IPS-18c (cell line): ENCODE data around the gene DRP2.
"Not testable (repeated sequence)": the region's sequence is repeated elsewhere in the genome, so short reads cannot be mapped to it uniquely, and the experiment has no call there.

Experiments
- H3K4me3 ChIP-seq: 2 replicates; pipeline ENCODE4 v1.7.0; 2013; ENCODE audit warnings: low read depth, mild to moderate bottlenecking, low read length, moderate library complexity; ENCODE audit not compliant: insufficient read depth
- H3K9me3 ChIP-seq: one replicate; pipeline ENCODE4 v1.6.1; 2013; ENCODE audit warnings: mild to moderate bottlenecking, low read length, moderate library complexity; ENCODE audit not compliant: control insufficient read depth, insufficient read depth

The DRP2 gene

GRCh38 chrX:101219116-101219863, at the start of gene DRP2:
DRP2 (plus strand) TSS chrX:101219786; CDS start chrX:101231648, 11,862 bp downstream.
- Histone ChIP-seq H3K9me3 (peaks cover 2% of the 10 kb centered on the region), H3K4me3 (no peak within 1 kb of the TSS)

DNA sequence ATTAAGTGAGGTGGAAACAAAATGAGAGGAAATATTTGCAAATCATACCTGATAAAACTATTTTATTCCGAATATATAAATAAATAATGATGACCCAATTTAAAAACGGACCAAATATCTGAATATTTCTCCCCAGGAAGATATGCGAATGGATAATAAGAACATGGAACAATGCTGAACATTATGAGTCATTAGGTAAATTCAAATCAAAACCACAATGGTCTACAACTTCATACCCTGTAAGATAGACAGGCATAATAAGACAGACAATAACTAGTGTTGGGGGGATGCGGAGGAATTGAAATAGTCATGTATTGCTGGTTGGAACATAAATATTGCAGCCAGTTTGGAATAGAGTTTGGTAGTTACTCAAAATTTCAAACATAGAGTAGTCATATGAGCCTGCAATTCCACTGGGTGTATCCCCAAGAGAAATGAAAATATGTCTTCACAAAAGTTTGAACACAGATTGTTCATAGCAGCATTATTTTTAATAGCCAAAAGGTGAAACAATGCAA, 47.6 kb upstream of the DRP2 start:
- no peak overlapping the region for H3K4me3 ChIP-seq

GRCh38 chrX:101176439-101176838, 43.1 kb upstream of the DRP2 start:
- no peaks in the 10 kb centered on the region for H3K9me3 ChIP-seq

More for the DNA sequence above, 47.6 kb upstream of the DRP2 start:
- H3K9me3 ChIP-seq = no peaks in the 10 kb centered on the region

GRCh38 chrX:101184876-101185275, 34.7 kb upstream of the DRP2 start:
- not testable (repeated sequence) for H3K9me3 ChIP-seq

More at GRCh38 chrX:101176439-101176838, 43.1 kb upstream of the DRP2 start:
- no peak overlapping the region for H3K4me3 ChIP-seq

DNA sequence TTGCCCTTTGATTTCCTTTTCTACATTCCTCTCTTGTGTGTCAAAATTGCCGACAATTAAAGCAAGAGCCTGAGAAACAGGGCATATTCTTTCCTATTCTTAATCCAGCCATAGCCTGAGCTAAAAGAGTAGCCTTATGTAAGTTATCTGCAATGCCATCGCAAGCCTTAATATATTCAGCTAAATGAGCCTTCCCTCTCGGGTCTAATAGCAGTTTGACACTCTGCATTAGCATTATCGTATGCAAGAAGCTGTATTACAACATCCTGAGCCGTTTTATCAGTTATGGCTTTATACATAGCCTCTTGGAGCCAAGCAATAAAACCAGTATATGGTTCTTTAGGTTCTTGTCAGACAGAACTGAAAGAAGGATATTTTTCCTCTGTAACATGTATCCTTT, 31.6 kb upstream of the DRP2 start:
- not testable (repeated sequence) for H3K4me3 ChIP-seq, H3K9me3 ChIP-seq

More at GRCh38 chrX:101184876-101185275, 34.7 kb upstream of the DRP2 start:
- not testable (repeated sequence) for H3K4me3 ChIP-seq

DNA sequence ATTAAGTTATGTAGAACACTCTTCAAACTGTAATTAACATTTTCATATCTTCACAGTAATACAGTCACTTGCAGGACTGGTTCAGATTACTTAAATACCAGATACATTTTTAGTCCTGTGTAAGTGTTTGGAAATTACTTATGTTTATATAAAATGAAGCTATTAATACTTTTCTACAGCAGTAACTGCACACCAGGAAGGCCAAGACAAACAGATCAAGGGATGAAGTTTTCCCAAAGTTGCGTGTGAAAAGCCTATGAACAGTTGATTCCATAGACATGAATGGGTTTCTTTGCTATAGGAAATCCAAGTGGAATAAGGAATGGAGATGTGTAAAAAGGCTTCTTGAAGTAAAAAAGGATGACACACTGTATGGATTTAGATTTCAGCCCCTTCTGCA, 28.9 kb upstream of the DRP2 start:
- Histone ChIP-seq H3K9me3 (peaks cover 4% of the 10 kb centered on the region), H3K4me3 (no peak overlapping the region)

GRCh38 chrX:101191217-101191750, 28.3 kb upstream of the DRP2 start:
- peaks cover 4% of the 10 kb centered on the region for H3K9me3 ChIP-seq

DNA sequence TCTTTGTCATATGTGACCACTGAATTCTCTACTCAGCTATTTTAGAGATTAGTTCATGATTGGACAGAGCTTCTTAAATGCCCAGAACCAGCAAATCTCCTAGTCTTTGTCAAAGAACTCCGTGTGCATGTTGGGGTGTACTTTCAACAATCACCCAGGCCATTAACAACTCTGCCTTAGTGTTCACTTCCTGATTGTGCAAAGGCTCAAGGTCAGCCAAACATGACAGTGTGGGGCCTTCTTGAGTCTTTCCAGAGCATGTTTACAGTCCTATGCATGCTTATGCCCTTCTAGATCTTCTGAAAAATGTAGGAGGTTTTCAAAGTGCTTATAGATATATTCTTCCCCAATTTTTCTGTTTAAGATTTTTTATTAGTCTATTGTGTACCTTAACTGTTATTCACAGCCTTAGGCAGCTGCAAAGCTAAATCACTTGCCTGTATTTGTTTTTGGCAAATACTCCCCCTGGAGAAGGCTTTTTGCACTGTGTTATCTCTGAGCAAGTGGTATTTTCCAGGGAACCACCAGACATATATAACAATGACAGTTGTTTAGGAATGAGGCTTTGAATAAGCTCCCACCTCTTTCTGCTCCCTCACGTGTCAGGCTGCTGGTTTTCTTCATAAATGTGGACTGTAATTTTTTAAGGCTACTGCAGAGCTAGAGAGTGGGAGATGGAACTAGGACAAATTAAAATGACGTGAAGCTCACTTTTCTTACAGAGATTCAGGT, 24.0 kb upstream of the DRP2 start:
- Histone ChIP-seq H3K9me3 (no peaks in the 10 kb centered on the region), H3K4me3 (no peak overlapping the region)

More at GRCh38 chrX:101191217-101191750, 28.3 kb upstream of the DRP2 start:
- peak overlapping the region; percentile 29; the same call in 1 of the 2 replicates for H3K4me3 ChIP-seq

DNA sequence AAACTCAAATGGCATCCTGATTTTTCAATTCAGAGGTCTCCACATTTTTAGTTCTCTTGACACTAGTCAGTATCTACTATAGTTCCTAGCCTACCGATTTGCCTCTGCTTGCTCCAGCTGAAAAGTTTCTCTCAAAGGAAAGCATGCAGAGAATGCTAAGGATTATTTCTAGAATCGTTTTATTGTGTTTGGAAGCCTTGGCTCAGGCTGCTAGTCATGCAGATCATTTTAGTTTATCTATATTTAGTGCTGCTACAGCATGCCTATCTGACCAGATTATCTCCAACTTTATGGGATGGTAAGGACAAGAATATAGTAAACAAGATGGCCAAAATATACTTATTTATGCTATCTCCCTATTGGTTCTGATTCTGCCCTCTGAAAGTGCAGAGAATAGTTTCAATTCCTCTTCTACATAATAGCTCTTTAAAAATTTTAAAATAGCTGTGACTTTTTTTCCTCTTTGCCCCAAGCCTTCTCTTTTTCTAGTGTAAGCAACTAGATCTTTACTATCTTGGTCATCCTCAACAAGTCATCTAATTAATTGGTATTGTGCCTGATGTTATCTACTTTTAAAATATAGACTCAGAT, 15.7 kb upstream of the DRP2 start:
- H3K9me3 ChIP-seq = peaks cover 7% of the 10 kb centered on the region
- no peak overlapping the region for H3K4me3 ChIP-seq

- Histone ChIP-seq H3K4me3 (no peak overlapping the region), H3K9me3 (peaks cover 7% of the 10 kb centered on the region)
Measured at GRCh38 chrX:101206471-101206870, 13.1 kb upstream of the DRP2 start.

DNA sequence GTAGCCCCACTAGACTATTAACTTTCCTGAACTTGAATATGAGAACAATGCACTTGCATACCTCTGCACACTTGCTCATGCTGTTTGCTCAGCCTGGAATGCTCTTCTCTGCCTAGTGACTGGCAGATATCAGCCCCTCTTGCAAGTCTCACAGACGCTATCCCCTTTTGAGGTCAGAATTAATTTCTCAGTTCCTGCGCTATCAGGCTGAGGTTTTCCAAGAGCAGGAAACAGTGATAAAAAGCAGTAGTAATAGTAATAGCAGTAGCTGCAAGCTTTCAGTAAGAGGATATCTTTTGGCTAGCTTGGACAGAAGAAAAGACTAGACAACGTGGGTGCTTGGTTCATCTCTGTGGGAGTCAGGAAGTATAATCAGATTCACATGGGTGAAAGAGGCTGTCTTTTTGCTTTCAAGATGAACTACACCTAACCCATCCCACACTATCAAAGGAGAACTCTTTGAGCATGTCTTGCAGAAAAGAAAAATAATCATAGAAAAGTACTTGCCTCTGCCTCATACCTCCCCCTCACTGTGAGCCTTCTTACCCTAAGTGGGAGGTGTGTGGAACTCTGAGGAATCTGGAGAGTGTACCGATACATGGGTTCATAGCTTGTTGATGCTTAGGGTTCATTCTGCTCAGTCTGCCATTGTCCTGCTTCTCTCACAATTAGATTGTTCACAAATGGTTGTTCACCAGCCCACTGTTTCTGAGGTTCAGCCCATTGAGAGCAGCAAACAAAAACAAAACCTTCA, 11.3 kb upstream of the DRP2 start:
- H3K9me3 ChIP-seq = peaks cover 7% of the 10 kb centered on the region

DNA sequence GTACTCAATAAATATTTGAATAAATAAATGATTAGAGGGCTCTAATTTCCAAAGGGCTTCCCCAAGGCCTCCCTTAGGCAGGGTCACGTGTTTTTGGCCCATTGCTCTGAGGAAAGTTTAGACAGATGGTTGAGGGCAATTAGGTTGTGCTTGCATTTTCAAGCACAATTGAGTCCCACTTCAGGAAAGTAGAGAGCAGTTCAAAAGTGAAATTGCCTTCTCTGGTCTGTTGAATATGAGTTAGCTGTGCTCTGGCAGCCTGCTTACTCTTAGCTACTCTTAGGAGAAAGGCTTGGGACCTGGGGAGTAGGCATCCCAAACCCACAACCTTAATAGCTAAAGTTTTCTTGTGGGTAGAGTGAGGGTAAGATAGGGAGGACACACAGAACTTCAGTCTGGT, 9.0 kb upstream of the DRP2 start:
- Histone ChIP-seq H3K9me3 (peaks cover 5% of the 10 kb centered on the region), H3K4me3 (no peak overlapping the region)

More for the DNA sequence above, 11.3 kb upstream of the DRP2 start:
- H3K4me3 ChIP-seq = no peak overlapping the region

DNA sequence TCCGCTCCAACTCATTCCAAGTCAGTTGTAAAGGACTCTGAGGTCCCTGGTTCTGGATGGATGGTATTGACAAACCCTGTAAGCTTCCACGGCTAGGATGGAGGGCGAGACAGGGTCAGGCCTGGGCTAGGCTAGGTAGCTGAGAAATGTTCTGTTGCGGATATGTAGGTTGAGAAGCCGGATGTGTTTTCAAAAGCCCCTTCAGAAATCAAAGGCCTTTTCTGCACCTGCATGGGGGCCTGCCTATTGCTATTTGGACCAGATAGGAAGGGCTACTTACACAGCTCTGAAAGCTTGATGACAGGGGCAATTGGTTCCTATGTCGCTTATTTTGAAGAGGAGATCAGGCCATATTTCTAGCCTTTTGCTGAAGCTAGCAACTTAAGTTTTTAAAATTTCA, 1.9 kb upstream of the DRP2 start:
- H3K9me3 ChIP-seq = peaks cover 2% of the 10 kb centered on the region
- H3K4me3 ChIP-seq = no peak overlapping the region

DNA sequence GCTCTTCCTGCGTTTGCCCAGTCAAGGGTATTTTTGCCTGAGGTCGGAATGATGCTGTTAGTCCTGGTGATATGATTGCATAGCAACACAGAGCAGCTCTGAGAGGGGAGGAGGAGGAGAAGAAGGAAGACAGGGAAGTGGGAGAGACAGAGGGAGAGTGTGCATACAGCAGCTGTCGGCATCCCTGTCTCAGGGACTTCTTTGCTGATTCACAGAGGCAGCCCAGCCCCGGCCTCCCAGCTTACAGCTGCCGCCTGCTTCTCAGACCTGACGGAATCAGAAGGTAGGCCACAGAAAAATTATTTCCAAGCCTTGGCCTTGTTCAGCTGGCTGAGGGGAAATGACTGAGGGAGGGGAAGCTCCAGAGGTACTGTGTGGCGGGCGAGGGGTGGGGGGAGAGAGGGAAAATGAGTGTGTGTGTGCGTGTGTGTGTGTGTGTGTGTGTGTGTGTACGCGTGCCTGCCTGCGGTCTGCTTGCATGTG, 319 bp downstream of the DRP2 start:
- Histone ChIP-seq H3K9me3 (peaks cover 2% of the 10 kb centered on the region), H3K4me3 (no peak overlapping the region)

DNA sequence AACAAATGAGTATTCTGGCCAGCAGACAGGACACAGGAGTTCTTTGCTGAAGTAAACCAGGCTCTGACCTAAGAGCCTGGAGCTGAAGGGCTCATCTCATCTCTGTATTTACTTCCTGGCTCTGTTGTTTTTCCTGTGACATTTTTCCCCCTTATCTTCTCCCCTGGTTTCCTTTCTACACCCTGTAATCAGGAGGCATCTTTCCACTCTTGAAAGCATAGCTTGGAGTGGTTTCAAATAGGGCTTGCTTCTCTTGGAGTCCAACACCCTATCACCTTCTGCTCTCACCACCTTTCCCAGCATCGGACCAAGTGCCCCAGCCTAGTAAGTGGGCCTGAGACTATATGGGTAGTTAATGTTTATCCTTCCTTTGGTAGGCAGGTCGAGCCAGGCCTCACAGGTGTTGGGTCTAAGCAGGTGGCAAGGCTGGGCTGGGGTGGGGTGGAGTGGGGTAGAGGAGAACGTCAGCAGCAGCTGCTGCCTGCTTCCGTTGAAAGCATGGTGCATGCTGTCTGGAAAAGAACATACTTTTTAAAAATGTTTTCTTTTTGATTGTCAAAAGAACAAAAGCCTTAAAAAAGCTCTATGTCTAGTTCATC, 1.2 kb downstream of the DRP2 start:
- H3K9me3 ChIP-seq = peaks cover 2% of the 10 kb centered on the region

DNA sequence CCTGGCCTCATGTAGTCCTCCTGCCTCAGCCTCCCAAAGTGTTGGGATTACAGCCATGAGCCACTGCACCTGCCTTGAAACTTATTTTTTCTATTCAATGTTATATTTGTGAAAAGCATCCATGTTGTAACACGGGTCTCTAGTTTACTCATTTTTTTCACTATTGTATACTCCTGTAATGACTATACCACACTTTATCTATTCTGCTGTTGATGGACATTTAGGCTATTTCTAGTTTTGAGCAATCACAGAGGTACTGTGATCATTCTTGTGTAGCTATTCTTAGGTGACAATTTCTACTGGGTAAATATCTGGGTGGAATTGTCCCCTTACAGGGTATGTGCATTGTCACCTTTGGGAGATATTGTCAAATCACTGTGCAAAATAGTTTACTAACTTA, 3.6 kb downstream of the DRP2 start:
- no peak overlapping the region for H3K4me3 ChIP-seq
- H3K9me3 ChIP-seq = peaks cover 2% of the 10 kb centered on the region

More for the DNA sequence above, 1.2 kb downstream of the DRP2 start:
- H3K4me3 ChIP-seq = no peak overlapping the region
